ENCODE data around the gene PCDHGC3.

- TF ChIP-seq CTCF (IDR thresholded peaks at IDR 0.05; ENCODE audit: low read depth, low read length, missing input control) (no peak), GABPA (IDR thresholded peaks at IDR 0.05 in 1 of 2, conservative IDR thresholded peaks at IDR 0.05 in 1 of 2) (no peak), REST (IDR thresholded peaks at IDR 0.05) (no peak), JUND (IDR thresholded peaks at IDR 0.05) (no peak), HNF4G (IDR thresholded peaks at IDR 0.05) (no peak), FOXA2 (IDR thresholded peaks at IDR 0.05) (no peak), YY1 (IDR thresholded peaks at IDR 0.05) (no peak), FOXA1 (IDR thresholded peaks at IDR 0.05) (no peak), RAD21 (IDR thresholded peaks at IDR 0.05) (no peak), EGR1 (IDR thresholded peaks at IDR 0.05; ENCODE audit: low read depth in 2 of 2) (no peak), MAX (IDR thresholded peaks at IDR 0.05) (no peak), TAF1 (conservative IDR thresholded peaks at IDR 0.05) (no peak), NR2F2 (IDR thresholded peaks at IDR 0.05) (no peak), RXRA (IDR thresholded peaks at IDR 0.05) (no peak)
Observed at GRCh38 chr5:141518618-141519015, 42.9 kb downstream of the PCDHGC3 start.

Measured in liver (tissue), 3 donors.